HepG2 (cell line): ENCODE data around the gene BOLA3.

ENCODE experiments used
- NFE2L1 ChIP-seq: sonication (generic); formaldehyde crosslinking; IDR thresholded peaks from 2 replicates; pipeline ENCODE4 v1.4.0; 2020; ENCODE audit warnings: missing genetic modification reagents, mild to moderate bottlenecking, borderline replicate concordance
- POLR2A ChIP-seq, 2 experiments: IDR thresholded peaks; 2 replicates each; pipeline ENCODE4 v1.6.1; 2011; ENCODE audit warnings: low read depth in 2 of 2, low read length in 2 of 2, mild to moderate bottlenecking in 1 of 2, moderate library complexity in 1 of 2; ENCODE audit not compliant: insufficient read depth in 1 of 2
- SETDB1 ChIP-seq: sonication (generic); formaldehyde crosslinking; IDR thresholded peaks from 2 replicates; pipeline ENCODE4 v1.5.1; 2020; ENCODE audit warnings: missing genetic modification reagents, mild to moderate bottlenecking, borderline replicate concordance
- SRF ChIP-seq: IDR thresholded peaks from 2 replicates; pipeline ENCODE4 v1.6.1; 2011; ENCODE audit warnings: mild to moderate bottlenecking, low read depth, low read length, moderate library complexity
- TAF1 ChIP-seq: sonication (generic); formaldehyde crosslinking; IDR thresholded peaks from 2 replicates; pipeline ENCODE4 v1.4.0; 2020; ENCODE audit warnings: missing genetic modification reagents
- TGIF2 ChIP-seq: IDR thresholded peaks from 2 replicates; pipeline ENCODE4 v1.6.1; 2016; ENCODE audit warnings: control low read depth, missing compliant biosample characterization
- ZNF10 ChIP-seq: sonication (generic); formaldehyde crosslinking; IDR thresholded peaks from 2 replicates; pipeline ENCODE4 v1.4.0; 2020; ENCODE audit warnings: mild to moderate bottlenecking, low read depth, missing genetic modification reagents, borderline replicate concordance
- ZNF274 ChIP-seq: sonication (generic); formaldehyde crosslinking; IDR thresholded peaks from 2 replicates; pipeline ENCODE4 v1.5.1; 2020; ENCODE audit warnings: mild to moderate bottlenecking, missing genetic modification reagents
- TF ChIP-seq, protein P1 (sequence below): sonication (generic); formaldehyde crosslinking; IDR thresholded peaks from 2 replicates; pipeline ENCODE4 v1.8.1; 2023; ENCODE audit warnings: missing genetic modification reagents, inconsistent platforms, borderline replicate concordance
- TF ChIP-seq, protein P2 (sequence below), 2 experiments: sonication (generic) in 1 of 2; formaldehyde crosslinking in 1 of 2; IDR thresholded peaks; 2 replicates each; pipeline versions ENCODE4 v1.4.0 to v1.6.1; 2018 to 2020; ENCODE audit warnings: missing genetic modification reagents in 2 of 2, borderline replicate concordance in 1 of 2, low read depth in 1 of 2, mild to moderate bottlenecking in 1 of 2, missing biosample characterization in 1 of 2
- TF ChIP-seq, protein P3 (sequence below): sonication (generic); formaldehyde crosslinking; IDR thresholded peaks from 2 replicates; pipeline ENCODE4 v1.5.0; 2020; ENCODE audit warnings: mild to moderate bottlenecking, missing genetic modification reagents, moderate library complexity
- TF ChIP-seq, protein P4 (sequence below): sonication (generic); formaldehyde crosslinking; IDR thresholded peaks from 2 replicates; pipeline ENCODE4 v1.4.0; 2020; ENCODE audit warnings: missing genetic modification reagents

DNA sequence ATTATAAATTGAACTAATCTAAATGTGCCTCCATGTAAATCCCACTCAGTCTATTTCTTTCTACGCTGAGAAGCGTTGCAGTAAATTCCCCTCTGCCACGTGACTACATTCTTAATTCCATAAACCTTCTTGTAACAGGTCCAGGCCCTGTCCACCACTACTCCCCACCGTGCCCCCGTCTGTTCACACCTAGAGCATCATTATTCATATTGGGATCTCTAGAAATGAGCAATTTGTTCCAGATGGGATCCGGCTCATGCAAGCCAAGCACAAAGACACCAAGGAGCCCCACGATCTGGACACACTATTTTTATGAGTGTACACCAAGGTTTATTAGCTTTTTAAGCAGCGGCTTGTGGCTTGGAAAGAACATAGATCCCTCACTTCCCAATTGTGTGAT, 38.2 kb downstream of the BOLA3 start:
- TF ChIP-seq POLR2A (IDR thresholded peaks at IDR 0.05; ENCODE audit: insufficient read depth in 1 of 2, low read depth in 2 of 2, low read length in 2 of 2): no peak
- TF ChIP-seq, protein P1, sequence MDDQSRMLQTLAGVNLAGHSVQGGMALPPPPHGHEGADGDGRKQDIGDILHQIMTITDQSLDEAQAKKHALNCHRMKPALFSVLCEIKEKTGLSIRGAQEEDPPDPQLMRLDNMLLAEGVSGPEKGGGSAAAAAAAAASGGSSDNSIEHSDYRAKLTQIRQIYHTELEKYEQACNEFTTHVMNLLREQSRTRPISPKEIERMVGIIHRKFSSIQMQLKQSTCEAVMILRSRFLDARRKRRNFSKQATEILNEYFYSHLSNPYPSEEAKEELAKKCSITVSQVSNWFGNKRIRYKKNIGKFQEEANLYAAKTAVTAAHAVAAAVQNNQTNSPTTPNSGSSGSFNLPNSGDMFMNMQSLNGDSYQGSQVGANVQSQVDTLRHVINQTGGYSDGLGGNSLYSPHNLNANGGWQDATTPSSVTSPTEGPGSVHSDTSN: no peak
- TF ChIP-seq, protein P2, sequence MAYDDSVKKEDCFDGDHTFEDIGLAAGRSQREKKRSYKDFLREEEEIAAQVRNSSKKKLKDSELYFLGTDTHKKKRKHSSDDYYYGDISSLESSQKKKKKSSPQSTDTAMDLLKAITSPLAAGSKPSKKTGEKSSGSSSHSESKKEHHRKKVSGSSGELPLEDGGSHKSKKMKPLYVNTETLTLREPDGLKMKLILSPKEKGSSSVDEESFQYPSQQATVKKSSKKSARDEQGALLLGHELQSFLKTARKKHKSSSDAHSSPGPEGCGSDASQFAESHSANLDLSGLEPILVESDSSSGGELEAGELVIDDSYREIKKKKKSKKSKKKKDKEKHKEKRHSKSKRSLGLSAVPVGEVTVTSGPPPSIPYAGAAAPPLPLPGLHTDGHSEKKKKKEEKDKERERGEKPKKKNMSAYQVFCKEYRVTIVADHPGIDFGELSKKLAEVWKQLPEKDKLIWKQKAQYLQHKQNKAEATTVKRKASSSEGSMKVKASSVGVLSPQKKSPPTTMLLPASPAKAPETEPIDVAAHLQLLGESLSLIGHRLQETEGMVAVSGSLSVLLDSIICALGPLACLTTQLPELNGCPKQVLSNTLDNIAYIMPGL (CRISPR knock-in tag; IDR thresholded peaks at IDR 0.05; ENCODE audit: borderline replicate concordance in 1 of 2, low read depth in 1 of 2): no peak
- no peak for TF ChIP-seq ZNF274 (CRISPR knock-in tag)
- no peak for TF ChIP-seq ZNF10 (CRISPR knock-in tag)
- TF ChIP-seq SRF: no peak
- TF ChIP-seq, protein P3, sequence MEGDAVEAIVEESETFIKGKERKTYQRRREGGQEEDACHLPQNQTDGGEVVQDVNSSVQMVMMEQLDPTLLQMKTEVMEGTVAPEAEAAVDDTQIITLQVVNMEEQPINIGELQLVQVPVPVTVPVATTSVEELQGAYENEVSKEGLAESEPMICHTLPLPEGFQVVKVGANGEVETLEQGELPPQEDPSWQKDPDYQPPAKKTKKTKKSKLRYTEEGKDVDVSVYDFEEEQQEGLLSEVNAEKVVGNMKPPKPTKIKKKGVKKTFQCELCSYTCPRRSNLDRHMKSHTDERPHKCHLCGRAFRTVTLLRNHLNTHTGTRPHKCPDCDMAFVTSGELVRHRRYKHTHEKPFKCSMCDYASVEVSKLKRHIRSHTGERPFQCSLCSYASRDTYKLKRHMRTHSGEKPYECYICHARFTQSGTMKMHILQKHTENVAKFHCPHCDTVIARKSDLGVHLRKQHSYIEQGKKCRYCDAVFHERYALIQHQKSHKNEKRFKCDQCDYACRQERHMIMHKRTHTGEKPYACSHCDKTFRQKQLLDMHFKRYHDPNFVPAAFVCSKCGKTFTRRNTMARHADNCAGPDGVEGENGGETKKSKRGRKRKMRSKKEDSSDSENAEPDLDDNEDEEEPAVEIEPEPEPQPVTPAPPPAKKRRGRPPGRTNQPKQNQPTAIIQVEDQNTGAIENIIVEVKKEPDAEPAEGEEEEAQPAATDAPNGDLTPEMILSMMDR: no peak
- TF ChIP-seq, protein P4, sequence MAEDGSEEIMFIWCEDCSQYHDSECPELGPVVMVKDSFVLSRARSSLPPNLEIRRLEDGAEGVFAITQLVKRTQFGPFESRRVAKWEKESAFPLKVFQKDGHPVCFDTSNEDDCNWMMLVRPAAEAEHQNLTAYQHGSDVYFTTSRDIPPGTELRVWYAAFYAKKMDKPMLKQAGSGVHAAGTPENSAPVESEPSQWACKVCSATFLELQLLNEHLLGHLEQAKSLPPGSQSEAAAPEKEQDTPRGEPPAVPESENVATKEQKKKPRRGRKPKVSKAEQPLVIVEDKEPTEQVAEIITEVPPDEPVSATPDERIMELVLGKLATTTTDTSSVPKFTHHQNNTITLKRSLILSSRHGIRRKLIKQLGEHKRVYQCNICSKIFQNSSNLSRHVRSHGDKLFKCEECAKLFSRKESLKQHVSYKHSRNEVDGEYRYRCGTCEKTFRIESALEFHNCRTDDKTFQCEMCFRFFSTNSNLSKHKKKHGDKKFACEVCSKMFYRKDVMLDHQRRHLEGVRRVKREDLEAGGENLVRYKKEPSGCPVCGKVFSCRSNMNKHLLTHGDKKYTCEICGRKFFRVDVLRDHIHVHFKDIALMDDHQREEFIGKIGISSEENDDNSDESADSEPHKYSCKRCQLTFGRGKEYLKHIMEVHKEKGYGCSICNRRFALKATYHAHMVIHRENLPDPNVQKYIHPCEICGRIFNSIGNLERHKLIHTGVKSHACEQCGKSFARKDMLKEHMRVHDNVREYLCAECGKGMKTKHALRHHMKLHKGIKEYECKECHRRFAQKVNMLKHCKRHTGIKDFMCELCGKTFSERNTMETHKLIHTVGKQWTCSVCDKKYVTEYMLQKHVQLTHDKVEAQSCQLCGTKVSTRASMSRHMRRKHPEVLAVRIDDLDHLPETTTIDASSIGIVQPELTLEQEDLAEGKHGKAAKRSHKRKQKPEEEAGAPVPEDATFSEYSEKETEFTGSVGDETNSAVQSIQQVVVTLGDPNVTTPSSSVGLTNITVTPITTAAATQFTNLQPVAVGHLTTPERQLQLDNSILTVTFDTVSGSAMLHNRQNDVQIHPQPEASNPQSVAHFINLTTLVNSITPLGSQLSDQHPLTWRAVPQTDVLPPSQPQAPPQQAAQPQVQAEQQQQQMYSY (CRISPR knock-in tag): no peak
- TF ChIP-seq NFE2L1 (CRISPR knock-in tag): no peak
- TF ChIP-seq SETDB1: no peak
- TF ChIP-seq TGIF2: no peak
- no peak for TF ChIP-seq TAF1
